Activated T-cell treated with anti-CD3 and anti-CD28 coated beads for 4 hours (primary cell): ENCODE data around the gene RBM20.

Experiments used
- DNase-seq: peaks from one replicate; pipeline ENCODE4 v3.0.0-alpha.2; 2020

RBM20 gene

DNA sequence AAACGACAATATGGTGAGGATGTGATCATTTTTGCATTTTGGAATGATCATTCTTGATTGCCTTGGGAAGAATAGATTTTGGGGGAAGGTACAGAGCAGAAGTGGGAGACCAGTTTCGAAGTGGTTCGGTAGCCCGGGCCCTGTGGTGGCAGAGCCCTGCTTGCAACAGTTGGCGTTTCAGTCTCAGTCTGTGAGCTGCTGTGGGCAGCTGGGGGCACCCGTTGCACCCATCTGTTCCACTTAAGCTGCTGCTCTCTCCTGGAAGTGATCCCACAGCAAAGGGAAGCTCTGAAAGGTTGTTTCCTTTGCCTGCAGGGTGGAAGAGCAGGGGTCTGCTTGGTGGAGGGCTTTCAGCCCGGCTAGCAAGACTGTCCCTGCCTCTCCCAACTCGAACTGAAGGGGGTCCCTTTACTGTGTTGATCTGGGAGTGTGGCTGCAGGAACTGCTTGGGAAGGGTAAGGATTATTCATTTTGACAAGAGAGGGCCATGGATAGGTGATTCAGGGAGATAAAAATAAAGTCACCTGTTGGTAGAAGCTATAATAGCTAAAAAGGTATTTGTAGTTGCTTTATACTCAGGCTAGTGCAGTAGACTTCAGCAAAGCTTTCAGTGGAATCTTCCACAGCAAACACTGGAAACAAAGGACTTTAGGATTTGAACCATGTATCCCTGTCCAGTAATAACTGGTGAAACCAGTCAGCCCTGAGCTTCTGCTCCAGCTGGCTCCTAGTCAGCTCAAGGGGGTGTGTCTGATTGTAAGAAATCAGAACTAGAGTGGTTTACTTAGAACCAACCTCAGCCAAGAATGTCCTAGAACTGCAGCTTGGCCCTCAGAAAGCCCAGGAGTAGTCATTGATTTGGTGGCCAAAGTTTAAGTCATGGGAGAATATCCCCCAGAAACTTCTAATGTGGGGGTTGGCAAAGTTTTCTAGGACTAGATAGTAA is 174.4 kb downstream of the RBM20 start:
- DNase-seq = no peak

DNA sequence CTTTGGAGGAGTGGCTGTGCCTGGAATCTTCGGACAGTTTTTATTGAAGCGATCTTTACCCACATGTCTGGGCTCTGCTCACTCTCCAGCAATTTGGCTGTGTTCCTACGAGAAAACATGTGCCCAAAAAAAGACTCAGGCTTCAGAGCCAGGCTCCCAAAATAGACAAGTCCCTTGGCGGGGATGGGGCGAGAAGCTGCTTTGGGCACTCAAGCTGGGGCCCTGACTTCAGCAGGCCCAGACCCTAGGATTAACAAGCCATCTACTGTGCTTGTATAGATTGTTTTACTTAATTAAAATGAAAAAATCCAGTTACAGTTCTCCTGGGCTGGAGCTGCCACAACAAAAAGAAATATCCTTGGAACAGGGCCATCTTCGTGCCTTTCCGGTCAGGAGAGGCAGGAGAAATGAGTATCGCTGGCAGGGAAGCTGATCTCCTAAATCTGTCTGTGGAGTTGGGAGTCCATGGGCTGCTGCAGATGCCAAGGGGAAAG is 176.2 kb downstream of the RBM20 start:
- DNase-seq = no peak

DNA sequence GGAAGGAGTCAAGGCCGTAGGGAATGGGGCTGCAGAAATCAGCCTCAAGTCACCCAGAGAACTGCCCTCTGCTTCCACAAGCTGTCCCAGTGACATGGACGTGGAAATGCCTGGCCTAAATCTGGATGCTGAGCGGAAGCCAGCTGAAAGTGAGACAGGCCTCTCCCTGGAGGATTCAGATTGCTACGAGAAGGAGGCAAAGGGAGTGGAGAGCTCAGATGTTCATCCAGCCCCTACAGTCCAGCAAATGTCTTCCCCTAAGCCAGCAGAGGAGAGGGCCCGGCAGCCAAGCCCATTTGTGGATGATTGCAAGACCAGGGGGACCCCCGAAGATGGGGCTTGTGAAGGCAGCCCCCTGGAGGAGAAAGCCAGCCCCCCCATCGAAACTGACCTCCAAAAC is 177.4 kb downstream of the RBM20 start:
- no peak for DNase-seq

DNA sequence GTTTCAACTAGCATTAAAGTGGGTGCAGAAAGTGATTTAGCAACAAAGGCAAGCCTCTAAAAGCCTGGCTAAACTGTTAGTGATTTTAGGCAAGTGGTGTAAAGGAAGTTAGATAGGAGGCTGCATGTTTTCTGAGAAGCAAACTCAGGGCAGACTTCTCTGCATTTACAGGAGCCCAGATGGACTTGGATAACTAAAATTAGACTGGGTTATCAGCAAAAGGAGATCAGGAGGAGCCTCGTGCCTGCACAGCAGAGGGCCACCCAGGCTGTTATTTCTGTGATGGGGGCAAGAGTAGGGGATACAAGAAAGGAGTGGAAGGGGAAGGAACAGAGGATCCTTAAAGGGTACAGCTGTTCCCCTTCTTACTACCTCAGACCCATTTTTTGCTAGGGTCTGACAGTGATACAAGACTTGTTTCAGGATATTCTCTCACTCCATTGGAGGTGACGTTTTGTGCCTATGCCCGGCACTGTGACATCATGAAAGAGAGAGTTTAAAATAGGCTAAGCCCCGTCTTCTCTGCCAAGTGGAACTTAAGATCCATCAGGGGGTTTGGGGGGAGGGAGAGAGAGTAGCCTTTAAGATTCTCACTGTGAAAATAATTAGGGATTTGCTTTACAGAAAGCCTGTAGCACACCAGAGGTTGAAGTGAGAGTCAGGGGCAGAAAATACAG is 178.0 kb downstream of the RBM20 start:
- no peak for DNase-seq

DNA sequence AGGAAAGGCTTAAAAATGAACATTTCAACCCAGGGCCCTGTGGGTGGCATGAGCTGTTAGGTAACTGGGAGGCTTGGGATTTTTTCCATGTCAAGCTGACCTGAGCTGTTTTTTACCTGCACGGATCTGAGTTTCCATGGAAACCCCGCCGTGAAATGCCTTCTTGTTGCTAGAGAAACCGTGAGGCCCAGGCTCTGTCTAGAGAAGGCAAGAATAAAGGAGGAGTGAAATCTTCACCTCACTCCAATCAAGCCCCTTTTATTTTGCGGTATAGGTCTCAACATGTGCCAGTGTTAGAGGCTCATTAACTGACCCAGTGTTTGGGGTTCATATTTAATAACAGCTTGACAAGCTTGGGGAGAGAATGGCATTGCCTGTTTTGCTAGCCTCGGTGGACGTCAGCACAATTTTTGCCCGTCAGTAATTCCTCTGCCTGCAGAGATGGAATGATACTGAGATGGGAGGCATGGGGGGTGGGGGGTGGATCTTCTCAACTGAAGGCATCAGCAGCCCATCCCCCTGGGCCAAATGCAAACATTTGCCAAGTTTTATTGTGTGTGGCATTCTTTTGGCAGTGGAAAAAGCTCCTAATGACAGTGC is 178.7 kb downstream of the RBM20 start:
- DNase-seq = no peak

DNA sequence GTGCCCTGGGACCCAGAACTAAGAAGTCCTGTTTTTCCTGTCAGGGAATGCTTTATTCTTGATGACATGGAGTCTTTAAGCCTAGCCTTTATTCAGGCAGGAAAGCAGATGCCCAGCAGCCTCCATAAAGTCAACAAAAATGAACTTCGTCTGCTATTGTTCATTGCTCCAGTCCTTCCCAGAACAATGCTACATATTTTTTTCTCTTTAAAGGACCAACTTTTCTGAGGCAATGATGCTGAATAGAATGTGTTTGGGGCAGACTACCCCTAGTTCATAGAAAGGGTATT is 180.0 kb downstream of the RBM20 start:
- no peak for DNase-seq

DNA sequence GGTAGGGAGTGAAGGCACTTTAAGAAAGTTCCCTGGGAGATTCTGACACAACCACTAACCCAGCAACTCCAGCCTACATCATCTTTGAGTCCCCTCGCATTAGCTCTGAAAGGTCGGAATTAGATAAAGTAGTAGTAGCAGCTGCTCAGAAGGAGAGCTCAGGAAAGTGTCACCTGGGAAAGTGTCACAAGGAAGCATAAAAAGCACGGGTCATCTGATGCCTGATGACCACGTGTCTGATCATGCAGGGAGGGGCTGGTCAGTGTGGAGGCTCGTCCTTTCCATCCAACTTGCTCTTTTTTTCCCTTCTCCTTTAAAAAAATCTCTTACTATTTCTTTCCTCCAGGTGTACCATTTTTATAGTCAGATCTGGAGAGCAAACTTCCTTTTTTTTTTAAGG is 180.5 kb downstream of the RBM20 start:
- DNase-seq = no peak

DNA sequence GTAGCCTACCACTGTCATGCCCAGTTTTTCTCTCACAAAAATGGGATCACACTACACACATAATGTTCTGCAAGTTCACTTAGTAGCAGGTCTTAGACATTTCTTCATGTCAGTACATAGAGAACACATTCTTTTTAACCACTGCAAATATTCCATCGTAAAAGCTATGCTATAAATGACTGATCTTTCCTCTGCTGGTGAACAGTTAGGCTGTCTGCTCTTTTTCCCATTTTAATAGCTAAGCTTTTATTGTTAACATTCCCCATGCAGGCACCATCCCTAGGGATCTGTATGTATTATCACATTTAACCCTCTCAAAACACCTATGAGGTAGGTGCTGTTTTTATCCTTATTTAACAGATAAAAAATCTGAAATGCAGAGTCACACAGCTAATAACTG is 181.4 kb downstream of the RBM20 start:
- DNase-seq = no peak

DNA sequence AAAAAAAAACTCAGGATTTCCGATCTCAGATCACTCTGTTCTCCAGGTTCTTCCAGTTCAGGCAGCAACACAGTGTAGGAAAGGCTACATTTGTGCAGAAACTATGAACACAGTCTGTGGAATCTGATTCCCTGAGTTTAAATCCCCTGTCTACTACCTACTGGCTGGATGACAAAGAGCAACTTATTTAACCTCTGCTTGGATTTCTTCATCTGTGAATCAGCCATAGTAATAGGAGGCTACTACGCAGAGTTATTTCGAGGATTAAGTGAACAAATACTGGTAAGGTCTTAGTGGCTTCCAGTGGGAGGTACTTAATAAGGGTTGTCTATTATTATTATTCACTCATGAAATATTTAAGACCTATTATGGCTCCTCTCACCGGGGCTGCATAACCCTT is 183.3 kb downstream of the RBM20 start:
- no peak for DNase-seq

DNA sequence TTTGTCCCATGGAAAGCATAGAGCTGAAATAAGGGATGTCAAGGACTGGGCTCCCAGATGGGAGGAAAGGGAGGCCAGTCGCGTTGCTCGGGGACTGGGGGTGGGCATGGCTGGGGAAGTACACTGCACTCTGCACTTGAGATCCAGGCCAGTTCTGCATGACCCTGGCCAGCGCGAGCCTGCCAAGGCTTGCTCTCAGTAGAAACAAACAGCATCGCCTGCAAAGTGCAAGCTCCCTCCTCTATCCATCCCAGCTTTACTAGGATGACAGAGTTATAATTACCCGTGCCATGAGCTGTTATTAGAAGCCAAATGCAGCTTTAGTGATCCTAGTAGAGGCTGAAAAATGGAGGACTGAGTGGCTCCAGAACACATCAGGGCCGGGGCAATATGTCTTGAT is 183.7 kb downstream of the RBM20 start:
- no peak for DNase-seq

DNA sequence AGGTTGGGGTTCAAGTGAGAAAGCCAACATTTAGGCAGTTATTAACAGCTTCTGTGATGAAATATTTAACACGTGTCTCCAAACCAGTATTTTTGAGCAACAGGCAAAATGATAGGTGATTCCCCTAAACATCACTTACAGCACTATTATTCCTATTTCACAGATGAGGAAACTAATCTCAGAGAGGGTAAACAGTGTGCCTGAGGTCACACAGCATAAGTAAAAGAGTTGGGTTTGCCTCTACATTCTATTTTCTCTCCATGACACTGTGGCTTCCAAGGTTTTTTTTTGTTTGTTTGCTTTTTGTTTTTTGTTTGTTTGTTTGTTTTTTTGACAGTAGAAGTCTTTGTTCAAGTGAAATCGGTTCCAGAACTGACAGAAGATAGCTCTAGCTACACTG is 184.4 kb downstream of the RBM20 start:
- no peak for DNase-seq

DNA sequence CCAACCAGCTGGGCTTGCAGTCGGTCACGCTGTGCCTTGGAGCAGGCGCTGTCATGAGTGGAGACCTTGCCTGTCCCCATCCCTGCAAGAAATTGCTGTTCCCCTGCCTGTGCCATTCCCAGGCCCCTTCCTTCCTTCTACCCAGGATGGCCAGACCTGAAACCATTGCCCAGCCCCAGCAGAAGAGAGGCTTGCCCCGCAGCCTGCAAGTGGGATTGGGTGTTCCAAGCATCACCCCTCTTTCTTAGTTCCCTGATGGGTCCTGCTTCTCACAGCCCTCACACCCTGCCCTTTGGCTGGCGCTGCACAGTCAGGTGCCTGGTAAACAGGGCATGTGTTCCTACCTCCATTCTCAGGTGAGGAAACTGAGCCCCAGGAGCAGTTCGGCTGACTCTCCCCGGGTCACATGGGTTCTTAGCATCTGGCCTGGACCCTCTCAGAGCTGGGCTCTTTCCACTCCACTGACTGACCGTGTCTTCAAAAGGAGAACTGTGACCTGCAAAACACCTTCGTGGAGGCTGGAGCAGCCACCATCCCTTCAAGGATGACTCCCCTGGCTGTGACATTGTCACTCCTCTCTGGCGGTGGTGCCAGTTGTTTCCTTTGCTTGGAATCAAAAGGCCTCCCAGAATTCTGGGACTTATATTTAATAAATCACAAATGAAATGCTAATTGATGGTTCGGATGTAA is 185.7 kb downstream of the RBM20 start:
- no peak for DNase-seq

DNA sequence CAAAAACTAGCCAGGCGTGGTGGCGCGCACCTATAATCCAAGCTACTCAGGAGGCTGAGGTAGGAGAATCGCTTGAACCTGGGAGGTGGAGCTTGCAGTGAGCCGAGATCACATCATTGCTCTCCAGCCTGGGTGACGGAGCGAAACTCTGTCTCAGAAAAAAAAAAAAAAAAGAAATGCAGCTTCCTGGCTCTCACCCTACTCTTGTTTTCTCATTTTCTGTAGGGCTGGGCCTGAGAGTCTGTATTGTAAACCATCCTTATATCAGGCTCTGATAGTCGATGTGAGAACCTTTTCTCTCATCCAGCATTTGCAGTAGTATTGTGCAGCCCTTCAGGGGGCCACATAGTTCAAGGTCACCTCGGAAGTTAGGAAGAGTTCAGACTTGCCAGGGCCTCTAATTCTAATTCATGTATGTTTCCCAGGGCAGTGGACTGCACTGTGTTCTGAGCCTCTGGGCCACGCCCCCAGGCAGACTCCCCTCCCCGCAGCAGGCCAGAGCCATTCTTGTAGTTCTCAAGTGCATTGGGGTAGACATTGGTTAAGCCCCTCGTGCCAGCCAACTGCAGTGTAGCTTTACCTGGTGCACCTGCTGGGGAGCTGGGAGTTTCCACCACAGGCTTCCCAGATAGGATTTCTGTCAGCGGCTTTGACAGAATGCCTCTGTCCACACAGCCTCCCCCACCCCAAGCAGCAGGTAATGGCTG is 189.3 kb downstream of the RBM20 start:
- no peak for DNase-seq

DNA sequence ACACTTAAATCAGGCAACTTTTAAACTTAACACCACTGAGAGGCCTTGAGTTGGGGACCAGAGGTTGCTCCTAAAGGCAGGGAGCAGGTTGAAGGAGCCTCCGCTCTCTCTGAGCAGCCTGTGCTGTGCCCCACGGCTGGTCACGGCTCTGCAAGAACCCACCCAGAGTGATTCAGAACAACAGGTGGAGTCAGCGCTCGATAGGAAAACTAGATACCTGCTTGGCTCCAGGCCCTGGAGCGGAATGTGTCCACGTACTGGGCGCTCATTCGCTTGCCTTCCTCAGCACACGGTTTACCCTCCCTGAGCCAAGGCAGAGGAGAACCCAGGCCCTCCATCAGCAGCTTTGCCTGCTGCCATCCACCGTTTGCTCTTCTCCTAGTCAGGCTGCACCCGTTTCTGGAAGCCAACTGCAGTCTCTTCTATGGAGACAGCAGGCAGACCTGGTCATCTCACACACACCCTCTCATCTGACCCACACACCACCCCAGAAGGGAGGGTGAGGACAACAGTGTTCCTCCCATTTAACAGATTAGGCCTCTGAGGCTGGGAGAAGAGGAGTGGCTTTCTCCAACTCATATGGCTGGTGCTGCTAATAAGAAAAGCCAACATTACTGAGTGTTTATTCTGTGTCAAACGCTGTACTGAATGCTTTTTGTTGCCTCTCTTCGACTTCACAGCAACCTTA is 189.9 kb downstream of the RBM20 start:
- DNase-seq = no peak

DNA sequence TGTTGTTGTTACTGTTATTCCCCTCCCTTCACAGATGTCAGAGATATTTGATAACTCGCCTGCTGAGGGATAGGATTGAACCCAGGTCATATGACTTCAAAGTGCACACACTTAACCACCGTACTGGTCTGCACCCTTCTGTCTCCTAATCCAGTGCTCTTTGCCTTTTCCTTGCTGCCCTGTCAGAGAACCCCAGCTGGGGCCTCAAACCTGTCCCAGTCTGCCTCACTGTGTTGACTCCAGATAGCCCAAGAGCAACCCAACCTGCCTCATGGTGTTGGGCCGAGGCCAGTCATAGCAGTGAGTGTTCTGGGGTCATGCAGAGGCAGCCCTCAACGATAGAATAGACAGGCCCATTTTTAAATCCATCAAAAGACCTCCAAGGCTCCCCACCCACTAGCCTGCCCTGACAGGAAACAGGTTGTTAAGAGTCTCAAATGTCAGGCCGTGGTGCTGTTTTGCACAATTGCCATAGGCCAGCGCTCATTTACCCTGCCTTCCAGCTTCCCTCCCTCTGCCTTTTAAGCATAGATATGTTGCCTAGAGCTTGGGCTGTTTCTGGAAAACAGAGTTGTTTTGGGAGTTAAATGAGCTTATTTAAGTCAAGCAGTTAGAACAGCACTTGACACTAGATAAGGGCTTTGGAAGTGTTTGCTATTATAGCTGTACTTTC is 190.6 kb downstream of the RBM20 start:
- no peak for DNase-seq

DNA sequence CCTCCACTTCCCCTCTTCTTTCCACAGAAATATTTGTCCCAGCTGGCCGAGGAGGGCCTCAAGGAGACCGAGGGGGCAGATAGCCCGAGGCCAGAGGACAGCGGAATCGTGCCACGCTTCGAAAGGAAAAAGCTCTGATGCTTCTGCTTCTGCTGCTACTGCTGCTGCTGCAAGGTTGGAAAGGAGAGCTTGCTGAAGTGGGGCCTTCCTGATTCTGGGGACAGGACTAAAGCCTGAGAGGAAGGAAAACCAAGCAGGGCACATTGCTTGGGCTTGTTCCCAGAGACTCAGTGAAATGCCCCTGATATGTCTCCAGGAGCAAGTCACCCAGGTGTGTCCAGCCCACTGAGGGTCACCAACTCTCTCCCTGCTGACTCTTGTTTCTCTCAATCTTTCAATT is 191.7 kb downstream of the RBM20 start:
- DNase-seq = no peak

DNA sequence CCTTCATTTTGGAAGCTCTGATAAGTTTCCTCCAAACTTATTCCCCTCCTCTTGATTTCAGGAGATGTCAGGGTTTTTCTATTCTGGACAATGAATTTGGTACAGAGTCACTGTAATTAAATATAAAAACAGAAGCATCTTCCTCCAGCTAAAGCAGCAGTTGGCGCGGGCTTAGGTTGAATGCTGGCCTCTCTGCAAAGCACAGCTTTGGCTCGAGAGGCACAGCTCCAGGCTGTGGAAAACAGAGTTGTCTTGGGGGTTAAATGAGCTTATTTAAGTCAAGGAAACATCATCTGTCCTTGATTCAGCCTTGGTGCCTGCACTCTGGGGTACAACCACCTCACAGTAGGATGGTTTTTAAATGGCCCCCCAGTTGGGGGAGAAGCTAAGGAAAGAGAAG is 192.6 kb downstream of the RBM20 start:
- no peak for DNase-seq

DNA sequence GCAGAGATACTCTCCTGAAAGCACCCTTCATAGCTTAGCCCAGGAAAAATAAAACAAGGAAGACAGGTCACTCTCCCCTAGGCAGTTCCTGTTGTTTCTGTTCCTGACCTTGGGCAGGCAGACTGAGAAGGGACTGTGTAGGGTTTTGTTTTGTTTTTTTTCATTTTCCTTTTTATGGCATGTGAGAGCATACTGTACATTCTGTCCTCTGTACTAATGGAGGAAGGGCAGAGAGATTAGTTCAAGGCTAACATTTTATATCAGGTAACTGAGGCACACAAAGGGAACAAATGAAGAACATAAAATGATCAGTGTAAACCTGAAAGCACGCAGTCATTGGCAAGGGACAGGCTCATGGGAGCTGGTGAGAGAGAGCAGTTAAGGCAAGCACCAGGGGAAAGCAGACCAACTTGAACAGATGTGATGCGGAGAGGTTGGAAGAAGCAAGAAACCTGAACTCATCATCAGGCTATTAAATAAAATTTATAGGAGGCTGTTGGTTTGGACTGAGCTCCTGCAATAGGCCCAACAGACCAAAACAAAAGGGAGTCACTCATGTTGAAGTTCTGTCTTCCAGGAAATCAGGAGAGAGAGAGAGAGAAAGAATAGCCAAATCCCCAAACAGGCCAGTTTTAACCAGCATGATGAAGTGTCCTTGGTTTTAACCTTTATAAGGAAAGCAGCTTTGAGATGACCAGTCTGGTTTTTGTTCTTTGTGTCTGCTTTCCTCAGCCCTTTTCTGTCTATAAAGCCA is 193.5 kb downstream of the RBM20 start:
- DNase-seq = no peak

DNA sequence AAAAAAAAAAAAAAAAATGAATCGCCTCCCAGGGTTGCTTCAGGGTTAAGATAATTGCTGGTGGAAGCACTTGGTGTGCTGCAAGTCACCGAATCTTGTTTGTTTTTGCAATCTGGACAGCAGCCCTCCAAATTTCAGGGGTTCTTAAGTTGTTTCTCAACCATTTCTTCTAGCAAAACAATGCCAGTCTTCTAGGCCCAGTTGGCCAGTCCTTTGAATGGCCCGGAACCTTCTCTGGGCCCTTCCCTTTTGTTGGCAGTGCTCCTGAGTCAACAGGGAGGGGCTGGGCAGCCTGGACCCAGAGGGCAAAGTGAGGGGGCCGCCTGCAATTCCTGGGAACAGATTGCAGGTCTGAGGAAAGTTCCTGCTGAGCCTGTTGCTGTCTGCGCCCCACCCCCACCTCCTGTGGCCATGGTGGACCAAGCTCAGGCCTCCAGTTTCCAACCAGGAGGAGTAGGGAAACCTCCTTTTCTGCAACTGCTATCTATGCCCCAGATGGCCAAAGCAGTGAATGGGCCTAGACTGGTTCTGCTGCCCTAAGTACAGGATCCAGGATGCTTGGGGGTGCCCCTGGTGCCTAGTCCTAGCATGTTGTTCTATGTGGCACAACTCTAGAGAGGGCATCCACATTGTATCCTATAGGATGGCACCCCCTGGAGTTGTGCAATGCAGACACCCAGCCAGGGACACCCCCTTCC is 196.2 kb downstream of the RBM20 start:
- no peak for DNase-seq

DNA sequence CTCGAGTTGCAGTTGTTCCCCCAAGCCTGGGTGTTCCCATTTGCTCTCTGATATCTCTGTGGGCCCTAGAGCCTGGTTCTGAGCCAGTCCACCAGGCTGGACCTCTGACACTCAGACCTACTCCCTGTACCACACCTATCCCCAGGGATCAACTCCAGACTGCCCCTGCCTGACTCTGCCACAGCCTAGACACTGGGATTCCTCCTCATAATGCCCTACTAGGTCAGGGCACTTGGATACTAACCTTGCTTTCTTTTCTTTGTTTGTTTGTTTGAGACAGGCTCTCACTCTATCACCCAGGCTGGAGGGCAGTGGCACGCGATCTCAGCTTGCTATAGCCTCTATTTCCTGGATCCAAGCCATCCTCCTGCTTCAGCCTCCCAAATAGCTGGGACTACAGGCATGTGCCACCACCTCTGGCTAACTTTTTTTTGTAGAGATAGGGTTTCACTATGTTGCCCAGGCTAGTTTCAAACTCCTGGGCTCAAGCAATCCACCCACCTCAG is 196.8 kb downstream of the RBM20 start:
- no peak for DNase-seq
